Measurements from ENCODE around the gene LHX3.

LHX3 gene

DNA sequence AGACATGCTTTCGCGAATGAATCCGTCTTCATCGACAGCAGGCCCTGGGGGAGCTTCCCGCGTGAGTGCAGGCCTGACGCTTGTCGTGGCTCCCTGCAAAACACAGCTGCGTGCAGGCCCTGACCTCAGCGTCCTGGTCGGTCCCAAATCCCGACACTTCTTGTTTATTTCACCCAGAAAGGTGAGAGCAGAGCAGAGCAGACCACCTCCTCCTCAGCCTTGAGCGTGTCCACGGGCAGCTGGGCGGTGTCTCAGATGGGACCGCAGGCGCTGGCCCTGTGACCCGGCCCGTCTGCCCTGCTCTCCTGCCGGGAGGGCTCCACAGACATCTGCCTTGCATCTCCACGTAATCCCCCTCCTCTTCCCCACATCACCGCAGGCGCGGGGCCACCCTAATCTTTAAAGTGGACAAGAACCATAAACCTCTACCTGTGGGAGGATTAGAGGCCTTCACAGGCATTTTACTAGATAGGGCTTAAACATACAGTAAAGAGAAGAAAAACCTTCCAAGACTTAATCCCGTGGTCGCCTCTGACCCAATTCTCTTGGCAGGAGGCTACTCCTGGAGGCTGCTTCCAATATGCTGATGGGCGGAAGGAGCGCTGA is 7.5 kb upstream of the LHX3 start:
- Histone ChIP-seq H3K4me3 (ENCODE audit: control insufficient read depth in 1 of 7, extremely low read depth in 1 of 7, insufficient read depth in 4 of 7, low read depth in 2 of 7, low read length in 6 of 7) (no peak overlapping the region), H3K27me3 (replicated peaks in 2 of 5; ENCODE audit: control insufficient read depth in 4 of 5, insufficient read depth in 5 of 5, low read length in 4 of 5) (no peaks in the 10 kb centered on the region), H3K4me1 (ENCODE audit: control extremely low read depth in 1 of 4, control insufficient read depth in 4 of 4, insufficient read depth in 4 of 4, low read length in 3 of 4) (no peaks in the 10 kb centered on the region), H3K27ac (ENCODE audit: insufficient read depth in 1 of 2, low read depth in 1 of 2, low read length in 2 of 2, poor library complexity in 1 of 2, severe bottlenecking in 2 of 2) (no peak overlapping the region), H3K36me3 (ENCODE audit: control insufficient read depth in 4 of 4, insufficient read depth in 4 of 4, low read length in 3 of 4) (peaks cover 8 to 90% (median 68%) of the 10 kb centered on the region in 4 experiments), H3K9me3 (ENCODE audit: control extremely low read depth in 1 of 5, control insufficient read depth in 4 of 5, insufficient read depth in 2 of 5, low read depth in 1 of 5, low read length in 4 of 5) (peaks cover 0 to 12% (median 5%) of the 10 kb centered on the region in 5 experiments)
- whole genome bisulfite sequencing (ENCODE audit: insufficient coverage) = 94% methylated on average over 20 of the region's 28 CpGs
- ChIA-PET CTCF (no interaction called here), POLR2A (no interaction called here)
- DNase-seq = no peak

DNA sequence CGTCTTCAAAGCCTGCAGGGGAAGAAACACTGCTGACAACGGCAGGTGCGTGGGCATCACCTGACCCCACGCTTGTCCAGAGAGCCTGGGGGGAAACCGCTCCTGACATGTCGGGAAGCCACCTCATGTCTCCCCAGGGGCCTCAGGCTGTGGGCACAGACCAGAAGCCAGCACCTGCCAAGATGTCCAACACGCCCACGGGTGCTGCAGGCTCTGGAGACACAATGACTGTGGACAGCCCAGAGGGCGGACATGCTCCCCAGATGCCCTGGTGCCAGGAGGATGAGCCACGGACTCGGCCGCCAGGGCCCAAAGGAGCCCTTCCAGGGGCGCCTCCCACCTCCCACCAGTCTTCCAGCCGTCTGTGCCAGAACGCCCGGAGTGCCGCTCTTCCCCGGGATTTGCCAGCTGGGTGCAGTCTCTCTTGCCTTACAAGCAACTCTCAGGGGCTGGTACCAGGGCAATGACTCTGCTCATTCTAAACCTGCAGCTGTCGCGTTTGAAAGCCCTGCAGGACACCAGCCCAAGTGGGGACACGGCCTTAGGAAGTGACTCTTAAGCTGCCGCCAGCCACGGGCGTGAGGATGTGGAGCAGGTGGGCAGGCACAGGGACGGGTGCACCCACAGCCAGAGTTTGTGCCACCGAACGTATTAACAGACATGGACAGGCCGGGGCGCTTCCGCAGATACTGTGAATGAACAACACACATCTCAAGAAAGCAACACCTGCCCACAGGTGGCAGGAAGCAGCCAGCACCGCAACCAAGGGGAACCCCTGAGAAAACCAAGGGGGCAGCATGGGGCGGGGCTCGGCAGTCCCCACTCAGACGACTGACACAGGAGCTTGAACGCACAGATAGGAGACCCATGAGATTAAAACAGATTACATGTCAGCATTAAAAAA is 6.8 kb upstream of the LHX3 start:
- no peak overlapping the region for H3K27ac ChIP-seq (ENCODE audit: insufficient read depth in 1 of 2, low read depth in 1 of 2, low read length in 2 of 2, poor library complexity in 1 of 2, severe bottlenecking in 2 of 2)
- no peaks in the 10 kb centered on the region for H3K27me3 ChIP-seq (replicated peaks in 2 of 5; ENCODE audit: control insufficient read depth in 4 of 5, insufficient read depth in 5 of 5, low read length in 4 of 5)
- H3K4me1 ChIP-seq (ENCODE audit: control extremely low read depth in 1 of 4, control insufficient read depth in 4 of 4, insufficient read depth in 4 of 4, low read length in 3 of 4) = no peaks in the 10 kb centered on the region
- no peak overlapping the region for H3K4me3 ChIP-seq (ENCODE audit: control insufficient read depth in 1 of 7, extremely low read depth in 1 of 7, insufficient read depth in 4 of 7, low read depth in 2 of 7, low read length in 6 of 7)
- 96% methylated on average over 35 of the region's 35 CpGs for WGBS (ENCODE audit: insufficient coverage)
- ChIA-PET POLR2A (no interaction called here), CTCF (no interaction called here)
- DNase-seq = no peak
- peaks cover 0 to 12% (median 5%) of the 10 kb centered on the region in 5 experiments for H3K9me3 ChIP-seq (ENCODE audit: control extremely low read depth in 1 of 5, control insufficient read depth in 4 of 5, insufficient read depth in 2 of 5, low read depth in 1 of 5, low read length in 4 of 5)
- peaks cover 8 to 86% (median 62%) of the 10 kb centered on the region in 4 experiments for H3K36me3 ChIP-seq (ENCODE audit: control insufficient read depth in 4 of 4, insufficient read depth in 4 of 4, low read length in 3 of 4)

DNA sequence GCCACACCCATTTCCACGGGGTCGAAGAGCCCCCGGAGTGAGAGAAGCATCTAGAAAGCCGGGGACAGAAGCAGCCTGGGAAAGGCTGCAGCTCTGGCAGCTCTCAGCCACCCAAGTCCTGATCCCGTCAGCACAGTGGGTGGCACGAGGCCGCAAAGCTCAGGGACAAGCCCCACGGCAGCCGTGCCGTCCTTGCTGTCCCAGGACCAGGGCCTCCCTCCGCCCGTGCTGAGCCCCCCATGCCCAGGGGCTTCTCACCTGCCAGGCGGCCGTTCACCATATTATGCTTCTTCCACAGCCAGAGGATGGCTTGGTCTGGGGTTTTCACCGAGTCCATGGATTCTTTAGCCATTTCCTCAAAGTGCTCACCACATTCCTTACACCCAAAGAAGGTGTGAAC is 6.1 kb upstream of the LHX3 start:
- Histone ChIP-seq H3K9me3 (ENCODE audit: control extremely low read depth in 1 of 5, control insufficient read depth in 4 of 5, insufficient read depth in 2 of 5, low read depth in 1 of 5, low read length in 4 of 5) (peaks cover 0 to 12% (median 5%) of the 10 kb centered on the region in 5 experiments), H3K36me3 (ENCODE audit: control insufficient read depth in 4 of 4, insufficient read depth in 4 of 4, low read length in 3 of 4) (peaks cover 8 to 80% (median 56%) of the 10 kb centered on the region in 4 experiments), H3K27me3 (replicated peaks in 2 of 5; ENCODE audit: control insufficient read depth in 4 of 5, insufficient read depth in 5 of 5, low read length in 4 of 5) (no peaks in the 10 kb centered on the region), H3K4me3 (ENCODE audit: control insufficient read depth in 1 of 7, extremely low read depth in 1 of 7, insufficient read depth in 4 of 7, low read depth in 2 of 7, low read length in 6 of 7) (no peak overlapping the region), H3K27ac (ENCODE audit: insufficient read depth in 1 of 2, low read depth in 1 of 2, low read length in 2 of 2, poor library complexity in 1 of 2, severe bottlenecking in 2 of 2) (no peak overlapping the region), H3K4me1 (ENCODE audit: control extremely low read depth in 1 of 4, control insufficient read depth in 4 of 4, insufficient read depth in 4 of 4, low read length in 3 of 4) (no peaks in the 10 kb centered on the region)
- ChIA-PET POLR2A (no interaction called here), CTCF (no interaction called here)
- WGBS (ENCODE audit: insufficient coverage) = 96% methylated on average over 15 of the region's 15 CpGs
- DNase-seq = no peak

DNA sequence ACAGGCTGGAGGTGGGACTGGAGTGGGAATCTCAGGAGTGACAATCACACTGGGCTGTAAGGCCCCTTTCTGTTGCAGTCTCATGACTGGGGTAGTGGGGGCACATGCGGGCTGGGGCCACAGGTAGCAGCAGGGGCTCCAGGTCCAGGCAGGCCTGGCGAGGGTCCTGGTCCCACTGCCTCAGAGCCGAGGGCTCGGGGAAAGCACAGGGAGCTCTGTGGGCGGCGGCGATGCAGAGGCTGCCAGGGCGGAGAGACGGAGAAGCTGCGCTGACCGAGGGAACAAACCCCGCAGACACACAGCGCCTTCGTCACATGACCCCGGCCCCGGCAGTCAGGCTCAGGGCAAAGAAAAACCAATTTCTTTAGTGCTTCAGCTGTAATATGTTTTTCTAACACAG is 5.3 kb upstream of the LHX3 start:
- H3K9me3 ChIP-seq (ENCODE audit: control extremely low read depth in 1 of 5, control insufficient read depth in 4 of 5, insufficient read depth in 2 of 5, low read depth in 1 of 5, low read length in 4 of 5) = peaks cover 0 to 12% (median 5%) of the 10 kb centered on the region in 5 experiments
- H3K4me1 ChIP-seq (ENCODE audit: control extremely low read depth in 1 of 4, control insufficient read depth in 4 of 4, insufficient read depth in 4 of 4, low read length in 3 of 4) = no peaks in the 10 kb centered on the region
- no peak for DNase-seq
- POLR2A ChIA-PET = no interaction called here
- H3K27me3 ChIP-seq (replicated peaks in 2 of 5; ENCODE audit: control insufficient read depth in 4 of 5, insufficient read depth in 5 of 5, low read length in 4 of 5) = peaks cover 0 to 7% (median 3%) of the 10 kb centered on the region in 5 experiments
- WGBS (ENCODE audit: insufficient coverage) = 94% methylated on average over 14 of the region's 16 CpGs
- no peak overlapping the region for H3K27ac ChIP-seq (ENCODE audit: insufficient read depth in 1 of 2, low read depth in 1 of 2, low read length in 2 of 2, poor library complexity in 1 of 2, severe bottlenecking in 2 of 2)
- H3K36me3 ChIP-seq (ENCODE audit: control insufficient read depth in 4 of 4, insufficient read depth in 4 of 4, low read length in 3 of 4) = peaks cover 5 to 77% (median 55%) of the 10 kb centered on the region in 4 experiments
- CTCF ChIA-PET = interaction anchor here (1.2 kb wide), 1 partner anchor 15 kb away, joined by 3 read pairs; no protein-coding TSS in a partner anchor
- H3K4me3 ChIP-seq (ENCODE audit: control insufficient read depth in 1 of 7, extremely low read depth in 1 of 7, insufficient read depth in 4 of 7, low read depth in 2 of 7, low read length in 6 of 7) = no peak overlapping the region

DNA sequence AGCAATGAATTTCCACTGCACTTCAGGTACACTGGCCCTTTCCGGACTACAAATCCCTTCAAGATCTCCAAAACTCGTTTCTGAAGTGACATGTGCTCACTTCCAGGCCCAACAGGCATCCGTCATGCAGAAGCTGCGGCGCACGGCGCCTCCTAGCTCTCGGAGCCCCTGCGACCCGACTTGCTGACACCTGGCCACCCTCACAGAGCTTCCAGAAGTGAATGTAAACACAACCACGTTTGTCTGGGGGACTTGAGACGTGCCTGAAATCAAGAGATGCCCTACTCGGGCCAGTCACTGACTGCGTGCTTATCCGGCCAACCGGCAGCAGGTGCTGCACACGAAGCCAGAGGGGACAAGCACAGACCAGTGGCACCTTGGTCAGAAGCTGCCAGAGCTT is 4.9 kb upstream of the LHX3 start:
- CTCF ChIA-PET = interaction anchor here (1.2 kb wide), 1 partner anchor 15 kb away, joined by 3 read pairs; no protein-coding TSS in a partner anchor
- H3K4me3 ChIP-seq (ENCODE audit: control insufficient read depth in 1 of 7, extremely low read depth in 1 of 7, insufficient read depth in 4 of 7, low read depth in 2 of 7, low read length in 6 of 7) = no peak overlapping the region
- H3K27me3 ChIP-seq (replicated peaks in 2 of 5; ENCODE audit: control insufficient read depth in 4 of 5, insufficient read depth in 5 of 5, low read length in 4 of 5) = peaks cover 0 to 10% (median 5%) of the 10 kb centered on the region in 5 experiments
- POLR2A ChIA-PET = no interaction called here
- no peak for DNase-seq
- H3K4me1 ChIP-seq (ENCODE audit: control extremely low read depth in 1 of 4, control insufficient read depth in 4 of 4, insufficient read depth in 4 of 4, low read length in 3 of 4) = no peaks in the 10 kb centered on the region
- no peak overlapping the region for H3K27ac ChIP-seq (ENCODE audit: insufficient read depth in 1 of 2, low read depth in 1 of 2, low read length in 2 of 2, poor library complexity in 1 of 2, severe bottlenecking in 2 of 2)
- H3K36me3 ChIP-seq (ENCODE audit: control insufficient read depth in 4 of 4, insufficient read depth in 4 of 4, low read length in 3 of 4) = peaks cover 5 to 72% (median 50%) of the 10 kb centered on the region in 4 experiments
- 94% methylated on average over 11 of the region's 17 CpGs for WGBS (ENCODE audit: insufficient coverage)
- H3K9me3 ChIP-seq (ENCODE audit: control extremely low read depth in 1 of 5, control insufficient read depth in 4 of 5, insufficient read depth in 2 of 5, low read depth in 1 of 5, low read length in 4 of 5) = peaks cover 0 to 11% (median 5%) of the 10 kb centered on the region in 5 experiments

DNA sequence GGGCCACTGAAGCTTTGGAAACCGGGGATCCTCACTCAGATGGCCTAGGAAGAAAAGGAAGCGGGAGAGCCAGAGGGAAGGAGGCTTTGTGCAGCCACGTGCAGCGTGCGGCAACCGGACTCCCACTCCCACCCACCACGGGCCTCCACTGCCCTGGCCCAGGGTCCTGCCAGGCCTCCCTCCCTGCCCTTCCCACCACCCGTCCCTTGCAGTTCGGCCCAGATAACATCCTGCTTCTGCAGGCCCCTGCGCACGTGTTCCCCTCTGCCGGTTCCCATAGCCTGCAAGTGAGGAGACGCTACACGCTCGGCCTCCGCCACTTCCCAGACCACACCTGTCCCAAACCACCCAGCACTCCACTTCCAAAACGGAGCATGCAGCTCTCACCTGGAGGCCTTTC is 4.3 kb upstream of the LHX3 start:
- 96% methylated on average over 15 of the region's 17 CpGs for WGBS (ENCODE audit: insufficient coverage)
- DNase-seq = no peak
- no peak overlapping the region for H3K4me3 ChIP-seq (ENCODE audit: control insufficient read depth in 1 of 7, extremely low read depth in 1 of 7, insufficient read depth in 4 of 7, low read depth in 2 of 7, low read length in 6 of 7)
- H3K27ac ChIP-seq (ENCODE audit: insufficient read depth in 1 of 2, low read depth in 1 of 2, low read length in 2 of 2, poor library complexity in 1 of 2, severe bottlenecking in 2 of 2) = no peak overlapping the region
- H3K36me3 ChIP-seq (ENCODE audit: control insufficient read depth in 4 of 4, insufficient read depth in 4 of 4, low read length in 3 of 4) = peaks cover 5 to 67% (median 45%) of the 10 kb centered on the region in 4 experiments
- POLR2A ChIA-PET = no interaction called here
- peaks cover 0 to 7% (median 2%) of the 10 kb centered on the region in 5 experiments for H3K9me3 ChIP-seq (ENCODE audit: control extremely low read depth in 1 of 5, control insufficient read depth in 4 of 5, insufficient read depth in 2 of 5, low read depth in 1 of 5, low read length in 4 of 5)
- H3K27me3 ChIP-seq (replicated peaks in 2 of 5; ENCODE audit: control insufficient read depth in 4 of 5, insufficient read depth in 5 of 5, low read length in 4 of 5) = peaks cover 0 to 16% (median 10%) of the 10 kb centered on the region in 5 experiments
- no peaks in the 10 kb centered on the region for H3K4me1 ChIP-seq (ENCODE audit: control extremely low read depth in 1 of 4, control insufficient read depth in 4 of 4, insufficient read depth in 4 of 4, low read length in 3 of 4)
- CTCF ChIA-PET = no interaction called here

DNA sequence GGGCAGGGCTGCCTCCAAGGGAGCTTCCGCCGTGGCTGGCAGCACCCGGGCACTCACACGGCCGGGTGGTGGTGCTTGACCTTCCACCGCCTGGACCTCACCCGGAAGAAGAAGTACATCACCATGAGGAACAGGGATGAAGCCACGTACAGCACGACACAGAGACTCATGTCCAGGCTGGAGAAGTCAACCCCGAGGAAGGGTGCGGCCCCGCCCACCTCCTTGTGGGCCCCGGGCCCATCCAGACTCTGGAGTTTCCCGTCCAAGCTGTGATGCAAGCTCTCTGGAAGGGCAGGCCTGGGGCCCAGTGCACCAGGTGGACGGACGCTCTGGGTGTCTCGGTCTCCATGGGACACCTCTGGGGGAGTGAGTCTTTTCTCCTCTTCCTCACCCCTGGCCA is 3.7 kb upstream of the LHX3 start:
- Histone ChIP-seq H3K4me1 (ENCODE audit: control extremely low read depth in 1 of 4, control insufficient read depth in 4 of 4, insufficient read depth in 4 of 4, low read length in 3 of 4) (no peaks in the 10 kb centered on the region), H3K27me3 (replicated peaks in 2 of 5; ENCODE audit: control insufficient read depth in 4 of 5, insufficient read depth in 5 of 5, low read length in 4 of 5) (peaks cover 0 to 22% (median 16%) of the 10 kb centered on the region in 5 experiments), H3K27ac (ENCODE audit: insufficient read depth in 1 of 2, low read depth in 1 of 2, low read length in 2 of 2, poor library complexity in 1 of 2, severe bottlenecking in 2 of 2) (no peak overlapping the region), H3K36me3 (ENCODE audit: control insufficient read depth in 4 of 4, insufficient read depth in 4 of 4, low read length in 3 of 4) (peaks cover under 1 to 61% (median 39%) of the 10 kb centered on the region in 4 experiments), H3K9me3 (ENCODE audit: control extremely low read depth in 1 of 5, control insufficient read depth in 4 of 5, insufficient read depth in 2 of 5, low read depth in 1 of 5, low read length in 4 of 5) (peaks cover 0 to 1% (median 0%) of the 10 kb centered on the region in 5 experiments), H3K4me3 (ENCODE audit: control insufficient read depth in 1 of 7, extremely low read depth in 1 of 7, insufficient read depth in 4 of 7, low read depth in 2 of 7, low read length in 6 of 7) (no peak overlapping the region)
- WGBS (ENCODE audit: insufficient coverage) = 97% methylated on average over 17 of the region's 17 CpGs
- no peak for DNase-seq
- ChIA-PET POLR2A (no interaction called here), CTCF (no interaction called here)

Data from common myeloid progenitor, CD34-positive (primary cell).